ENCODE data around the gene HPS1. TPM values are rescaled to one million over a fixed set of nuclear protein-coding genes. Genes with fewer than 3 reads are reported as not detected.

The HPS1 gene
- total and polyA plus RNA-seq, 2 of the 8 experiments (the other 6 are each of a cell fraction or from before 2014, with no cell fraction given) = 38.7 to 61.7 TPM

- Histone ChIP-seq H2BK5ac (ENCODE audit: low read depth, low read length) (no peak overlapping the region), H2BK120ac (replicated peaks; ENCODE audit: low read depth, low read length) (no peak overlapping the region), H3K79me2 (ENCODE audit: control insufficient read depth in 1 of 2, insufficient read depth in 2 of 2, low read length in 2 of 2) (no peaks in the 10 kb centered on the region), H3K56ac (replicated peaks; ENCODE audit: insufficient read length, low read depth, low read length) (no peak overlapping the region), H3K9me3 (ENCODE audit: insufficient read depth in 2 of 2, low read depth in 1 of 2, low read length in 1 of 2) (peaks cover 6% of the 10 kb centered on the region in 2 experiments; a peak in 2 of 4 replicates), H3K23ac (ENCODE audit: insufficient read length) (no peak overlapping the region), H2AFZ (ENCODE audit: low read length) (no peak overlapping the region), H3K27ac (ENCODE audit: low read depth, low read length) (no peak overlapping the region), H4K91ac (replicated peaks; ENCODE audit: insufficient read length, low read length) (no peak overlapping the region), H3K4me2 (ENCODE audit: insufficient read depth in 1 of 2, low read depth in 2 of 2, low read length in 2 of 2) (no peak overlapping the region), H4K8ac (ENCODE audit: extremely low read depth, insufficient read depth, low read length) (no peak overlapping the region), H3K4me3 (ENCODE audit: extremely low read depth in 1 of 4, insufficient read depth in 2 of 4, low read depth in 3 of 4, low read length in 4 of 4) (no peak overlapping the region), H3K9ac (replicated peaks in 1 of 4; ENCODE audit: extremely low read depth in 1 of 4, low read depth in 3 of 4, low read length in 3 of 4) (no peak overlapping the region), H3K79me1 (ENCODE audit: low read depth, low read length) (no peaks in the 10 kb centered on the region), H2BK20ac (ENCODE audit: low read length) (no peak overlapping the region), H3K23me2 (ENCODE audit: low read depth, low read length) (no peaks in the 10 kb centered on the region), H2BK15ac (ENCODE audit: low read length) (no peak overlapping the region), H3K36me3 (ENCODE audit: control insufficient read depth in 2 of 4, insufficient read depth in 4 of 4, low read length in 3 of 4) (no peaks in the 10 kb centered on the region), H3K18ac (ENCODE audit: extremely low read depth, low read length) (no peak overlapping the region), H4K5ac (ENCODE audit: insufficient read length, low read depth, low read length) (no peak overlapping the region), H2AK5ac (ENCODE audit: low read depth, low read length) (no peak overlapping the region), H3K27me3 (replicated peaks in 1 of 4; ENCODE audit: control insufficient read depth in 3 of 4, extremely low read depth in 1 of 4, insufficient read depth in 3 of 4, low read length in 3 of 4) (no peaks in the 10 kb centered on the region), H3K14ac (ENCODE audit: insufficient read length) (no peak overlapping the region), H3K4ac (replicated peaks; ENCODE audit: insufficient read length, low read depth, low read length) (no peak overlapping the region), H2BK12ac (ENCODE audit: low read depth, low read length) (no peak overlapping the region), H4K20me1 (replicated peaks in 1 of 2; ENCODE audit: control insufficient read depth in 1 of 2, insufficient read depth in 2 of 2, low read length in 2 of 2) (no peaks in the 10 kb centered on the region), H3K4me1 (replicated peaks in 1 of 4; ENCODE audit: control insufficient read depth in 3 of 4, insufficient read depth in 4 of 4, low read length in 3 of 4) (peaks cover 2 to 6% (median 4%) of the 10 kb centered on the region in 4 experiments; a peak in 3 of 7 replicates)
- CTCF ChIA-PET (ENCODE audit: partially characterized antibody) = interaction anchor here (0.7 to 1.4 kb wide), 5 partner anchors 12 to 67 kb away, joined by 3 to 7 read pairs (median 4); no protein-coding TSS in a partner anchor
- WGBS, 2 experiments (ENCODE audit: extremely low coverage in 1 of 2, insufficient coverage in 1 of 2, insufficient read length in 1 of 2, insufficient replicate concordance in 2 of 2, low coverage in 1 of 2, low lambda C conversion rate in 2 of 2, missing lambda C conversion rate in 1 of 2) = 92% methylated on average over 1 of the region's 1 CpG; no CpG with 5 or more reads in 1 of the 2 experiments
- FAIRE-seq (no peak), DNase-seq (ENCODE audit: low read depth in 1 of 2, low spot score in 2 of 2) (no peak)
- POLR2A ChIA-PET (ENCODE audit: partially characterized antibody) = no interaction called here
- TF ChIP-seq PHF8 (conservative IDR thresholded peaks at IDR 0.05; ENCODE audit: low read depth, low read length) (no peak), POLR2A (IDR thresholded peaks at IDR 0.05; ENCODE audit: control extremely low read depth in 1 of 2, low read depth in 2 of 2, low read length in 2 of 2) (no peak), ASH2L (IDR thresholded peaks at IDR 0.05; ENCODE audit: low read length) (no peak), SRF (IDR thresholded peaks at IDR 0.05; ENCODE audit: low read depth, low read length) (no peak), SP2 (IDR thresholded peaks at IDR 0.05; ENCODE audit: low read length) (no peak), SIX5 (IDR thresholded peaks at IDR 0.05; ENCODE audit: low read depth, low read length) (no peak), SIRT6 (IDR thresholded peaks at IDR 0.05; ENCODE audit: low read length) (no peak), KDM4A (IDR thresholded peaks at IDR 0.05; ENCODE audit: low read depth, low read length, severe bottlenecking) (no peak), POLR2AphosphoS5 (IDR thresholded peaks at IDR 0.05; ENCODE audit: low read depth, low read length) (no peak), CHD1 (IDR thresholded peaks at IDR 0.05; ENCODE audit: low read depth, low read length) (no peak), BRCA1 (IDR thresholded peaks at IDR 0.05; ENCODE audit: low read depth, low read length) (no peak), SAP30 (IDR thresholded peaks at IDR 0.05; ENCODE audit: insufficient read depth, insufficient replicate concordance, low read length) (no peak), ATF3 (IDR thresholded peaks at IDR 0.05; ENCODE audit: insufficient read depth, low read depth, low read length) (no peak), CBX8 (IDR thresholded peaks at IDR 0.05; ENCODE audit: borderline replicate concordance, low read depth, low read length) (no peak), GTF2F1 (IDR thresholded peaks at IDR 0.05; ENCODE audit: borderline replicate concordance, low read depth, low read length) (no peak)
Observed at GRCh38 chr10:98376485-98376884, 70.2 kb downstream of the HPS1 start.

Data from H1 (cell line).